Vagina (tissue), 2 donors: Measurements from ENCODE around the gene MRC2. TPM values are rescaled to one million over a fixed set of nuclear protein-coding genes. Genes with fewer than 3 reads are reported as not detected.

ENCODE experiments used
- DNase-seq, 2 donors: peaks; one replicate each; pipeline ENCODE4 v3.0.0-alpha.2; 2017; ENCODE audit errors: extremely low spot score in 2 of 2
- H3K27ac ChIP-seq: fragments of 200-600 bp; sonication (generic); one replicate; pipeline ENCODE4 v1.5.1; 2019
- H3K27me3 ChIP-seq: fragments of 200-600 bp; sonication (generic); one replicate; pipeline ENCODE4 v1.5.1; 2019
- H3K36me3 ChIP-seq, 2 donors: fragments of 200-600 bp; sonication (generic); one replicate each; pipeline ENCODE4 v1.5.1; 2017 to 2019
- H3K4me1 ChIP-seq: fragments of 200-600 bp; sonication (generic); one replicate; pipeline ENCODE4 v1.5.1; 2019
- H3K4me3 ChIP-seq, 2 donors: fragments of 200-600 bp; sonication (generic); 1 replicate in 1 of 2; 2 replicates in 1 of 2; pipeline ENCODE4 v1.5.1; 2016 to 2019
- H3K9me3 ChIP-seq: fragments of 200-600 bp; sonication (generic); one replicate; pipeline ENCODE4 v1.5.1; 2019
- POLR2A ChIP-seq, 2 donors: fragments of 450-650 bp; IDR thresholded peaks; one replicate each; pipeline ENCODE4 v1.6.1; 2017; ENCODE audit warnings: antibody characterized with exemption in 2 of 2, mild to moderate bottlenecking in 2 of 2, moderate library complexity in 2 of 2
- POLR2AphosphoS5 ChIP-seq, 2 donors: sonication (generic); formaldehyde crosslinking; IDR thresholded peaks; one replicate each; pipeline ENCODE4 v1.9.0; 2017; ENCODE audit warnings: antibody characterized with exemption in 2 of 2, mild to moderate bottlenecking in 2 of 2, low read depth in 1 of 2; ENCODE audit not compliant: insufficient read depth in 1 of 2
- intact Hi-C: fragments of 100-400 bp; cut with DNase I; formaldehyde crosslinking; loops from one replicate; pipeline ENCODE4 v1.15.1; 2023
- total RNA-seq: library from RNA; depleted of rRNA; stranded (reverse); fragments of >200 nt; gene quantifications from one replicate; pipeline ENCODE4 v1.2.3, GENCODE V29; 2016
- TF ChIP-seq, protein P1 (sequence below), 3 experiments: fragments of 450-650 bp in 2 of 3; fragments of 200-600 bp in 1 of 3; sonication (generic) in 1 of 3; IDR thresholded peaks; one replicate each; pipeline ENCODE4 v1.5.1; 2017 to 2019; ENCODE audit warnings: antibody characterized with exemption in 3 of 3, mild to moderate bottlenecking in 2 of 3, moderate library complexity in 2 of 3

The MRC2 gene
- total RNA-seq, 1 donor from 2014 or later, result 89.4 TPM

DNA sequence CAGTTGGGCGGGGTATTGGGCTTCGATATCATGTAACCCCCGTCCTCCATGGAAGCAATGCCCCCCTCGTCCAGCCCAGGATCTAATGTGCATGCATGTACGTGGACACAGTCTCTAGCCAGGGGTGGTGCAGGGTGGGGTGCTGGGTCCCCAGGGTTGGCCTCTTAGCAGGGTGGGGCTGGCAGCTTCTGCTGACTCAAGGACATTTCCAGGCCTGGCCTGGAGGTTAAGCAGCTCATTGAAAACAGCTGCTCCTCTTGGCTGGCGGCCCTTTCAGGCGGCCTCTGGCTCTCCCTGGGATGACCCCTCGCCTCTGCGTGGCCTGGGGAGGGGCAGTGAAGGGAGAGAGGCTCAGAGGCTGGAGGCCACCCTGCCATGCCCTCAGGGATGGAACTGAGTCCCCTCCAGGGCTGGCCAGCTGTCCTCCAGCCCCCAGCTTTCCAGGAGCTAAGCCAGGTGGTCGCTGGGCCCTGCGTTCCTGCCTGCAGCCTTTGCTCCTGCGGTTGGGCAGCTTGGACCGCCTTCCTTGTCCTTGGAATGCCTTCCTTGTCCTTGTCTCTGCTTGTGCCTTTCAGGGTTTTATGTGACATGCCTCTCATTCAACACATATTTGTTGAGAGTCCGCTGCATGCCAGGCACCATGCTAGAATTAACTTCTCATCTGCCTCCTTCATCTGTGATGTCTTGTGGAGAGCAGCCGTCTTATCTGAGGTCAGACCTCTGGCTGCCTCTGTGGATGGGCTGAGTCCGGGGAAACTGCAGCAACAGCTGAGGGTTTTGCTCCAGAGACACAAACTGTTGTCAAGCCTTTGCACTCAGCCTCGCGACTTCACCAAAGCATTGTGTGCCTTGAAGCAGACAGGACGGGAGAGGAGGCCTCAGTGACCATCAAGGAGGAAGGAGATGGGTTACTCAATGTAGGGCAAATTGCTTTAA lies 26.6 kb downstream of the MRC2 start:
- intact Hi-C loops, result no loop called here
- H3K27ac ChIP-seq, result peak overlapping the region; percentile 84
- TF ChIP-seq POLR2AphosphoS5 (IDR thresholded peaks at IDR 0.05; ENCODE audit: insufficient read depth in 1 of 2, low read depth in 1 of 2) (peak in 1 of 2 donors; percentile 55), POLR2A (IDR thresholded peaks at IDR 0.05) (no peak)
- TF ChIP-seq, protein P1, sequence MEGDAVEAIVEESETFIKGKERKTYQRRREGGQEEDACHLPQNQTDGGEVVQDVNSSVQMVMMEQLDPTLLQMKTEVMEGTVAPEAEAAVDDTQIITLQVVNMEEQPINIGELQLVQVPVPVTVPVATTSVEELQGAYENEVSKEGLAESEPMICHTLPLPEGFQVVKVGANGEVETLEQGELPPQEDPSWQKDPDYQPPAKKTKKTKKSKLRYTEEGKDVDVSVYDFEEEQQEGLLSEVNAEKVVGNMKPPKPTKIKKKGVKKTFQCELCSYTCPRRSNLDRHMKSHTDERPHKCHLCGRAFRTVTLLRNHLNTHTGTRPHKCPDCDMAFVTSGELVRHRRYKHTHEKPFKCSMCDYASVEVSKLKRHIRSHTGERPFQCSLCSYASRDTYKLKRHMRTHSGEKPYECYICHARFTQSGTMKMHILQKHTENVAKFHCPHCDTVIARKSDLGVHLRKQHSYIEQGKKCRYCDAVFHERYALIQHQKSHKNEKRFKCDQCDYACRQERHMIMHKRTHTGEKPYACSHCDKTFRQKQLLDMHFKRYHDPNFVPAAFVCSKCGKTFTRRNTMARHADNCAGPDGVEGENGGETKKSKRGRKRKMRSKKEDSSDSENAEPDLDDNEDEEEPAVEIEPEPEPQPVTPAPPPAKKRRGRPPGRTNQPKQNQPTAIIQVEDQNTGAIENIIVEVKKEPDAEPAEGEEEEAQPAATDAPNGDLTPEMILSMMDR (IDR thresholded peaks at IDR 0.05), result no peak
- H3K4me3 ChIP-seq, result peak overlapping the region; percentile 25 to 55
- H3K4me1 ChIP-seq, result peaks cover 51% of the 10 kb centered on the region
- no peaks in the 10 kb centered on the region for H3K9me3 ChIP-seq
- H3K27me3 ChIP-seq, result no peaks in the 10 kb centered on the region
- no peaks in the 10 kb centered on the region for H3K36me3 ChIP-seq
- DNase-seq, result peak in 1 of 2 donors; percentile 87

DNA sequence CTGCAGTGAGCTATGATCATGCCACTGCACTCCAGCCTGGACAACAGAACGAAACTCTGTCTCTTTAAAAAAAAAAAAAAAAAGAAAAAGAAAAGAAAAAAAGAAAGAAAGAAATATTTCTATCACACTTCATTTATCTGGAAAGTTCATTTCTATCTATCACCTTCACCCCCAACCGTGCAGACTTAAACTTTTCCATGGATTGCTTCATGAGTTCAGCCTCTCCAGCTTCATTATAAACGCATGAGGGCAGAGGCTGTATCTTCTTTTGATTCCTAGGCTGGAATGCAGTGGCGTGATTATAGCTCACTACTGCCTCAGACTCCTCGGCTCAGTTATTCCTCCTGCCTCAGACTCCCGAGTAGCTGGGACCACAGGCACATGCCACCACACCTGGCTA lies 28.2 kb downstream of the MRC2 start:
- peaks cover 48% of the 10 kb centered on the region for H3K4me1 ChIP-seq
- no peaks in the 10 kb centered on the region for H3K9me3 ChIP-seq
- H3K36me3 ChIP-seq, result no peaks in the 10 kb centered on the region
- no peak overlapping the region for H3K4me3 ChIP-seq
- no peak overlapping the region for H3K27ac ChIP-seq
- intact Hi-C loops, result no loop called here
- TF ChIP-seq, protein P1 (IDR thresholded peaks at IDR 0.05), result no peak
- no peak for TF ChIP-seq POLR2AphosphoS5 (IDR thresholded peaks at IDR 0.05; ENCODE audit: insufficient read depth in 1 of 2, low read depth in 1 of 2)
- no peak for TF ChIP-seq POLR2A (IDR thresholded peaks at IDR 0.05)
- H3K27me3 ChIP-seq, result no peaks in the 10 kb centered on the region
- no peak for DNase-seq

DNA sequence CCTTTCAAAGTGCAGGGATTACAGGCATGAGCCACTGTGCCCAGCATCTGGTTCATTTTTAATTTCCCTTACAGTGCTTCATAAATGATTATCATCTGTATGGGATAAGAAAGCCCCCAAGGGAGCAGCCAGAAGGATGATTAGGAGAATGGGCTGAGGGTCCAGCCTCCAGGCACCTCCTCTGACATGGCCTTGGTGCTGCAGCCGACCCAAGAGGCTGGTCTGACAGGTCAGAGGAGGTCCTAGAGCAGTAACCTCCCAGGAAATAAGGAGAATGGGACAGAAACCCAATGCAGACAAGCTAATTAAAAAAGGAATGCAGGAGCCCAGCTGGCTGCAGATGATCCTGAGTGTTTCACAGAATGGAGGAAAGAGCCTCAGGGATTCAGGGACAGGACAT lies 29.0 kb downstream of the MRC2 start:
- peaks cover 48% of the 10 kb centered on the region for H3K4me1 ChIP-seq
- no peaks in the 10 kb centered on the region for H3K36me3 ChIP-seq
- no peak for TF ChIP-seq POLR2A (IDR thresholded peaks at IDR 0.05)
- TF ChIP-seq, protein P1 (IDR thresholded peaks at IDR 0.05), result no peak
- no peak for TF ChIP-seq POLR2AphosphoS5 (IDR thresholded peaks at IDR 0.05; ENCODE audit: insufficient read depth in 1 of 2, low read depth in 1 of 2)
- H3K27ac ChIP-seq, result no peak overlapping the region
- intact Hi-C loops, result no loop called here
- no peaks in the 10 kb centered on the region for H3K27me3 ChIP-seq
- no peak for DNase-seq
- H3K4me3 ChIP-seq, result no peak overlapping the region
- H3K9me3 ChIP-seq, result peaks cover 5% of the 10 kb centered on the region

DNA sequence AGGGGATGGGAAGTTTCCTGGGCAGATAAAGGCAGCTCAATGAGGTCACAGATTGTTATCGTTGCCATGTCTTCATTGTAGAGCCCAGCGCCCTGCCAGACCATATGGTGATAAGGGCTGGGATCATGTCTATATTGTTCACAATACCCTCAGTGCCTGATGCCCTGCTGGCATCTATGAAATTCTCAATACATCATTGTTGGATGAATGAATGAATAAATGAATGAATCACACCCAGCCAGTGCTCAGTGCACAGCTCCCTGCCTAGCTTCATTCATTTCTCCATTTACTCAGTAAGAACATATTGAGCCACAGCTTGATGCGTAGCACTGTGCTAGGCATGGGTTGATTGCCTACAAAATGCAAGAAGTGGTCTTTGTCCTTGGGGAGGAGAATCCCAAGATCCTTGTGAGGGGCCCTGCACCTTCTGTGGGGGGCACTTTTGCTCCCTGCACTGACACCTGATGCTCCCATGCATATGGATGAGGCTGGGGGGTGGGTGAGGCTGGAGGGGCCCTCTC lies 29.7 kb downstream of the MRC2 start:
- intact Hi-C loops, result no loop called here
- Histone ChIP-seq H3K36me3 (no peaks in the 10 kb centered on the region), H3K27ac (no peak overlapping the region), H3K4me1 (peaks cover 44% of the 10 kb centered on the region), H3K4me3 (no peak overlapping the region), H3K27me3 (no peaks in the 10 kb centered on the region), H3K9me3 (peaks cover 5% of the 10 kb centered on the region)
- no peak for DNase-seq
- TF ChIP-seq, protein P1 (IDR thresholded peaks at IDR 0.05), result no peak
- TF ChIP-seq POLR2AphosphoS5 (IDR thresholded peaks at IDR 0.05; ENCODE audit: insufficient read depth in 1 of 2, low read depth in 1 of 2) (no peak), POLR2A (IDR thresholded peaks at IDR 0.05) (no peak)

DNA sequence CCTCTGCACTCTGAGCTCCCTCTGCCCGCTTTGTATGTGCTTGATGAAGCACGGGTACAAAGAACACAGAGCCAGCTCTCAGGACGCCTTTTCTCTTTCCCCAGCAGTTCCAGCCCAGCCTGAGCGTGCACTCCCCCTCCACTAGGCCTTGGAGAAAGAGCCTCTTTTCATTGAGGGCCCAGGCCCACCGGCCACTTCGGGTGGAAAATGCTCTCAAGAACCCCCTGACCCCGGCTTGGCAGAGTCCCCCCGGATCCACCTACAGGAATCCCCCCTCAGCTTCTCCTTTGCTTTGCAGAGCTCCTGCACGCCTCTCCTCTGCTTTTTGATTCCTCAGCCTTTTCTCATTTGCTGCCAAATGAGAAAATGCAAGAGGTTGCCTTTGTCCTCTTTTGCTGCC lies 30.2 kb downstream of the MRC2 start:
- H3K9me3 ChIP-seq, result peaks cover 5% of the 10 kb centered on the region

More for the DNA sequence above, 30.2 kb downstream of the MRC2 start:
- H3K36me3 ChIP-seq, result no peaks in the 10 kb centered on the region
- TF ChIP-seq, protein P1 (IDR thresholded peaks at IDR 0.05), result no peak
- TF ChIP-seq POLR2A (IDR thresholded peaks at IDR 0.05) (no peak), POLR2AphosphoS5 (IDR thresholded peaks at IDR 0.05; ENCODE audit: insufficient read depth in 1 of 2, low read depth in 1 of 2) (no peak)
- H3K27ac ChIP-seq, result no peak overlapping the region
- peaks cover 39% of the 10 kb centered on the region for H3K4me1 ChIP-seq
- DNase-seq, result no peak
- H3K4me3 ChIP-seq, result no peak overlapping the region
- intact Hi-C loops, result no loop called here
- H3K27me3 ChIP-seq, result no peaks in the 10 kb centered on the region
